ENCODE measurements around the gene RBM15. TPM values are rescaled to one million over a fixed set of nuclear protein-coding genes. Genes with fewer than 3 reads are reported as not detected.

Gene RBM15
- total RNA-seq, 1 experiment from 2014 or later: 32.1 TPM

DNA sequence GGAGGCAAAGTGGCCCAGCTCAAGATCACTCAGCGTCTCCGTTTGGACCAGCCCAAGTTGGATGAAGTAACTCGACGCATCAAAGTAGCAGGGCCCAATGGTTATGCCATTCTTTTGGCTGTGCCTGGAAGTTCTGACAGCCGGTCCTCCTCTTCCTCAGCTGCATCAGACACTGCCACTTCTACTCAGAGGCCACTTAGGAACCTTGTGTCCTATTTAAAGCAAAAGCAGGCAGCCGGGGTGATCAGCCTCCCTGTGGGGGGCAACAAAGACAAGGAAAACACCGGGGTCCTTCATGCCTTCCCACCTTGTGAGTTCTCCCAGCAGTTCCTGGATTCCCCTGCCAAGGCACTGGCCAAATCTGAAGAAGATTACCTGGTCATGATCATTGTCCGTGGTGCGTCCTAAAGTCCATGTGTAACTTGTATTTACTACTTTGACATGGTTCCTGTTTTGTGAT, 2.7 kb downstream of the RBM15 start:
- Histone ChIP-seq H3K36me3 (ENCODE audit: control insufficient read depth, insufficient read depth, low read length) (peaks cover 23% of the 10 kb centered on the region), H3K27ac (ENCODE audit: low read length) (peak overlapping the region; percentile 86; the same call in 1 of the 2 replicates), H3K9me3 (ENCODE audit: control insufficient read depth, insufficient read depth, low read depth, low read length) (no peaks in the 10 kb centered on the region), H3K27me3 (ENCODE audit: control insufficient read depth, insufficient read depth, low read length) (no peaks in the 10 kb centered on the region), H3K4me3 (ENCODE audit: low read depth in 2 of 2, low read length in 2 of 2) (peak overlapping the region; percentile 82 to 88), H3K4me1 (ENCODE audit: control insufficient read depth, insufficient read depth, low read length) (peaks cover 29% of the 10 kb centered on the region; the same call in 1 of the 2 replicates)
- TF ChIP-seq TCF7L2 (IDR thresholded peaks at IDR 0.05; ENCODE audit: low read depth, low read length) (no peak), POLR2AphosphoS5 (IDR thresholded peaks at IDR 0.05; ENCODE audit: low read depth, low read length) (no peak), SIN3A (IDR thresholded peaks at IDR 0.05; ENCODE audit: borderline replicate concordance, insufficient read depth, low read depth, low read length) (no peak)
- TF ChIP-seq, protein P1, sequence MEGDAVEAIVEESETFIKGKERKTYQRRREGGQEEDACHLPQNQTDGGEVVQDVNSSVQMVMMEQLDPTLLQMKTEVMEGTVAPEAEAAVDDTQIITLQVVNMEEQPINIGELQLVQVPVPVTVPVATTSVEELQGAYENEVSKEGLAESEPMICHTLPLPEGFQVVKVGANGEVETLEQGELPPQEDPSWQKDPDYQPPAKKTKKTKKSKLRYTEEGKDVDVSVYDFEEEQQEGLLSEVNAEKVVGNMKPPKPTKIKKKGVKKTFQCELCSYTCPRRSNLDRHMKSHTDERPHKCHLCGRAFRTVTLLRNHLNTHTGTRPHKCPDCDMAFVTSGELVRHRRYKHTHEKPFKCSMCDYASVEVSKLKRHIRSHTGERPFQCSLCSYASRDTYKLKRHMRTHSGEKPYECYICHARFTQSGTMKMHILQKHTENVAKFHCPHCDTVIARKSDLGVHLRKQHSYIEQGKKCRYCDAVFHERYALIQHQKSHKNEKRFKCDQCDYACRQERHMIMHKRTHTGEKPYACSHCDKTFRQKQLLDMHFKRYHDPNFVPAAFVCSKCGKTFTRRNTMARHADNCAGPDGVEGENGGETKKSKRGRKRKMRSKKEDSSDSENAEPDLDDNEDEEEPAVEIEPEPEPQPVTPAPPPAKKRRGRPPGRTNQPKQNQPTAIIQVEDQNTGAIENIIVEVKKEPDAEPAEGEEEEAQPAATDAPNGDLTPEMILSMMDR (IDR thresholded peaks at IDR 0.05): no peak
- TF ChIP-seq, protein P2, sequence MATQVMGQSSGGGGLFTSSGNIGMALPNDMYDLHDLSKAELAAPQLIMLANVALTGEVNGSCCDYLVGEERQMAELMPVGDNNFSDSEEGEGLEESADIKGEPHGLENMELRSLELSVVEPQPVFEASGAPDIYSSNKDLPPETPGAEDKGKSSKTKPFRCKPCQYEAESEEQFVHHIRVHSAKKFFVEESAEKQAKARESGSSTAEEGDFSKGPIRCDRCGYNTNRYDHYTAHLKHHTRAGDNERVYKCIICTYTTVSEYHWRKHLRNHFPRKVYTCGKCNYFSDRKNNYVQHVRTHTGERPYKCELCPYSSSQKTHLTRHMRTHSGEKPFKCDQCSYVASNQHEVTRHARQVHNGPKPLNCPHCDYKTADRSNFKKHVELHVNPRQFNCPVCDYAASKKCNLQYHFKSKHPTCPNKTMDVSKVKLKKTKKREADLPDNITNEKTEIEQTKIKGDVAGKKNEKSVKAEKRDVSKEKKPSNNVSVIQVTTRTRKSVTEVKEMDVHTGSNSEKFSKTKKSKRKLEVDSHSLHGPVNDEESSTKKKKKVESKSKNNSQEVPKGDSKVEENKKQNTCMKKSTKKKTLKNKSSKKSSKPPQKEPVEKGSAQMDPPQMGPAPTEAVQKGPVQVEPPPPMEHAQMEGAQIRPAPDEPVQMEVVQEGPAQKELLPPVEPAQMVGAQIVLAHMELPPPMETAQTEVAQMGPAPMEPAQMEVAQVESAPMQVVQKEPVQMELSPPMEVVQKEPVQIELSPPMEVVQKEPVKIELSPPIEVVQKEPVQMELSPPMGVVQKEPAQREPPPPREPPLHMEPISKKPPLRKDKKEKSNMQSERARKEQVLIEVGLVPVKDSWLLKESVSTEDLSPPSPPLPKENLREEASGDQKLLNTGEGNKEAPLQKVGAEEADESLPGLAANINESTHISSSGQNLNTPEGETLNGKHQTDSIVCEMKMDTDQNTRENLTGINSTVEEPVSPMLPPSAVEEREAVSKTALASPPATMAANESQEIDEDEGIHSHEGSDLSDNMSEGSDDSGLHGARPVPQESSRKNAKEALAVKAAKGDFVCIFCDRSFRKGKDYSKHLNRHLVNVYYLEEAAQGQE (IDR thresholded peaks at IDR 0.05; ENCODE audit: insufficient read depth in 1 of 2, low read depth in 2 of 2, low read length in 1 of 2): no peak
- DNase-seq (ENCODE audit: low read depth, low spot score) (no peak), ATAC-seq (no peak)
- POLR2A ChIA-PET: no interaction called here
- intact Hi-C loops (cut with micrococcal nuclease; ENCODE audit: unreplicated experiment): no loop called here
- CTCF ChIA-PET: interaction anchor here (0.7 kb wide), 1 partner anchor 96 kb away, joined by 3 read pairs; no protein-coding TSS in a partner anchor
- BruUV-seq (replicated peaks): no TSS peak
- in situ Hi-C loops (cut with HindIII; ENCODE audit: low pct_unique_long_range_greater_than_20kb, low sequenced_read_pairs): no loop called here

DNA sequence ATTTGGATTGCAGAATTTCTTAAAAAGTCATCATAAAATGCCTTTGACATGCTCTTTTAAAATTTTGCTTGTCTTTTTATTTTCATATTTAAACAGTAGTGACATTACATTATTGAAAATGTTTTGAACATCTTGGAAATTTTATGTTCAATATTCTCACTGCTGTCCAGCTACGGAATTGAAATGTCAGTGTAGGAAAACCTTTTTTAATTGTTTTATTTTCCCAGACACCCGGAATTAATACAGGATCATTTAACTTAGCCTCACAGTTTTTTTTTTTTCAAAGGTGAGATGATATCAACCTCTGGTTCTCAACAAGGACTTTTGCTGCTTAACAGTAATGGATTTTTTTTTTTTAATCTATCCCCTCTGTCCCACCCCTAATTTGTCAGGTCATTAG, 4.1 kb downstream of the RBM15 start:
- Histone ChIP-seq H3K4me3 (ENCODE audit: low read depth in 2 of 2, low read length in 2 of 2) (peak overlapping the region; percentile 29 to 88; a peak in 3 of 4 replicates), H3K27ac (ENCODE audit: low read length) (0 out of 2 replicates have a peak overlapping the region, but pooled peaks have one; percentile 34), H3K4me1 (ENCODE audit: control insufficient read depth, insufficient read depth, low read length) (peaks cover 39% of the 10 kb centered on the region; the same call in 1 of the 2 replicates), H3K36me3 (ENCODE audit: control insufficient read depth, insufficient read depth, low read length) (peaks cover 23% of the 10 kb centered on the region), H3K9me3 (ENCODE audit: control insufficient read depth, insufficient read depth, low read depth, low read length) (no peaks in the 10 kb centered on the region), H3K27me3 (ENCODE audit: control insufficient read depth, insufficient read depth, low read length) (no peaks in the 10 kb centered on the region)
- ChIA-PET POLR2A (no interaction called here), CTCF (no interaction called here)
- ATAC-seq (no peak), DNase-seq (ENCODE audit: low read depth, low spot score) (no peak)
- BruUV-seq (replicated peaks): no TSS peak
- TF ChIP-seq POLR2AphosphoS5 (IDR thresholded peaks at IDR 0.05; ENCODE audit: low read depth, low read length): no peak
- TF ChIP-seq SIN3A (IDR thresholded peaks at IDR 0.05; ENCODE audit: borderline replicate concordance, insufficient read depth, low read depth, low read length): no peak
- TF ChIP-seq, protein P1 (IDR thresholded peaks at IDR 0.05): no peak
- TF ChIP-seq TCF7L2 (IDR thresholded peaks at IDR 0.05; ENCODE audit: low read depth, low read length): no peak
- TF ChIP-seq, protein P2 (IDR thresholded peaks at IDR 0.05; ENCODE audit: insufficient read depth in 1 of 2, low read depth in 2 of 2, low read length in 1 of 2): no peak
- in situ Hi-C loops (cut with HindIII; ENCODE audit: low pct_unique_long_range_greater_than_20kb, low sequenced_read_pairs): no loop called here
- intact Hi-C loops (cut with micrococcal nuclease; ENCODE audit: unreplicated experiment): no loop called here
